Coronary artery (tissue), 2 donors: ENCODE results near the gene CTSE.

Experiments used
- DNase-seq: peaks from one replicate; pipeline ENCODE4 v3.0.0-alpha.2; 2017; ENCODE audit warnings: low spot score
- H3K27ac ChIP-seq, 2 donors: fragments of 200-600 bp; sonication (generic); one replicate each; pipeline ENCODE4 v1.5.1; 2016 to 2019
- H3K4me3 ChIP-seq: fragments of 200-600 bp; sonication (generic); 2 replicates; pipeline ENCODE4 v1.5.1; 2016; ENCODE audit warnings: mild to moderate bottlenecking, moderate library complexity
- CTCF ChIP-seq: fragments of 200-600 bp; sonication (generic); IDR thresholded peaks from one replicate; pipeline ENCODE4 v1.5.1; 2019; ENCODE audit warnings: antibody characterized with exemption

Gene CTSE

DNA sequence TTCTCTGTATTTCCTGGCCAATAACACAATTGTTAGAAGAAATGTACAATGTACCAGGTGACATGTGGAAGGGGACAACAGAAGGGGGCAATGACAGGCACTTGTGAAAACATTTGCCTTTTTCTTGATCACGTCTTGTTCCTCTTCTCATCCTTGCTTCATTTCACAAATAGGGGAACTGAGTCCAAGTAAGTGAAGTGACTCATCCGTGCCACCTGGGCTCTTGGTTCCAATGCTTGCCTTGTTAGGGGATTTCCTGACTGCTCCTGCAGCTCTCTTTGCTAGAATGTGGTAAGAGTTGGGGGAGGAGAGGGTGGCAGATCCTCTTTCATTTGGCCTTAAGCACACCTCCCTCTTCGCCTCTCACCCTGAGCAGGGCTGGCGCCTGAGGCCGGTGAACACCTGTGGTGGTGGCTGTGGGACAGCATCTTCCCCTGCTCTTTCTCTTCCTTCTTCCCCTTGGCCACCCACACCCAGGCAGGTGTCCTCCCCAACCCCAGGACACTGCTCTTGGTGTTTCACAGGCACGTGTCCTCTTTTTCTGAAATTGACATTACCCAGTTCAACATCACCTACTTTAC lies 27.1 kb upstream of the CTSE start:
- no peak for DNase-seq
- Histone ChIP-seq H3K4me3 (no peak overlapping the region), H3K27ac (no peak overlapping the region)
- no peak for TF ChIP-seq CTCF

GRCh38 chr1:206049919-206050600 lies 26.4 kb upstream of the CTSE start:
- Histone ChIP-seq H3K4me3 (no peak overlapping the region), H3K27ac (no peak overlapping the region)
- TF ChIP-seq CTCF = no peak
- DNase-seq = no peak

DNA sequence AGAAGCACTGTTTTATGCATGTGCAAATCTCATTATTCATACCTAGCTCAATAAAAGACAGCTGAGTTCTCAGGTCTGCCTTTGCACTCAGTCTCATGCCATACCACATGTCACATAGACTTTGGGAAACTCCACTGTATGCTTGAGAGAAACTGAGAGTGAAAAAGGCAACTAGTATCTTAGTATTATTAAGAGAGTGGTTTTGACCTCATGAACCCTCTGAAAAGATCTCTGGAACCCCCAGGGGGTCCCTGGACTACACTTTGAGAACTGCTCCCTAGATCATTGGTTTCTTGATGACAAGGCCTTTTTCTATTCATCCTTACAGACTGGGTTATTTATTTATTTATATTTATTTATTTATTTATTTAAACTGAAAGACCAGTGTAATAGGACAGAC lies 25.6 kb upstream of the CTSE start:
- TF ChIP-seq CTCF = no peak
- no peak for DNase-seq
- Histone ChIP-seq H3K4me3 (no peak overlapping the region), H3K27ac (no peak overlapping the region)

DNA sequence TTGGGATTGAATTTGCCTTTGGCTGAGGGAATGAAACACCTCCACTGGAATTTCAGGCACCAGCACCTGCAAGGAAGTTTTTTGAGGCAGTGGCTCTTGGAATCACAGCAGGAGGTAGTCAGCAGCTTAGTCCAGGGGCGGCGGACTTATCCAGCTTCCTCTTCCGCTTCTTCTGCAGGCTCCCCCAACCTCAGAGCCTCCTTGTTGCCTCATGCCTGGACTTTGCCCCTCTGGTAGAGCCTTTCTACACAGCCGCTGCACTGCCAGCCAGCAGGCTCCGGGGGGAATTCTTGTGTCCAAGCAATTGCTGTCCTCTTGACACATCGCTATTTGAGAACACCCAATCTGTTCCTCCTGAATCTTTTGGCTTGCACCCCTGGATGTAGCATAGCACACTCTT lies 24.9 kb upstream of the CTSE start:
- H3K27ac ChIP-seq = no peak overlapping the region
- DNase-seq = no peak
- no peak overlapping the region for H3K4me3 ChIP-seq
- no peak for TF ChIP-seq CTCF

DNA sequence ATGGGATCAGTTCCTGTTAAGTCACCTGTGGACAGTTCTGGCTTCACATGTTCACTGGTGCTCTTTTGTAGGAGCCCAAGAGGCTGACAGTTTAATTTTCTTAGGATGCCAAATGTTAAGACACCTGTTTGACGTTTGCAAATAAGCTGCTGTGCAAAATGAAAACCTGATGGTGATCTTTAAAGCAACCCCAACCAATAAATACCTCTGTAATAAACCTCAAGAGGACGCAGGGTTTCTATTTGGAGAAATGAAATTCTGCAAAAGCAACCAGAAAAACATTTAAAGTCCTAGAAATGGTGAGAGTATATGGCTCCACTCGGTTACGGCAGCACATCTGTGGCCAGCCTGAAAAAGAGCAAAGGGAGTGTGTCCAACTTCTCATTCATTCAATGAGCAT lies 23.6 kb upstream of the CTSE start:
- DNase-seq = no peak
- Histone ChIP-seq H3K27ac (no peak overlapping the region), H3K4me3 (no peak overlapping the region)
- TF ChIP-seq CTCF = no peak

DNA sequence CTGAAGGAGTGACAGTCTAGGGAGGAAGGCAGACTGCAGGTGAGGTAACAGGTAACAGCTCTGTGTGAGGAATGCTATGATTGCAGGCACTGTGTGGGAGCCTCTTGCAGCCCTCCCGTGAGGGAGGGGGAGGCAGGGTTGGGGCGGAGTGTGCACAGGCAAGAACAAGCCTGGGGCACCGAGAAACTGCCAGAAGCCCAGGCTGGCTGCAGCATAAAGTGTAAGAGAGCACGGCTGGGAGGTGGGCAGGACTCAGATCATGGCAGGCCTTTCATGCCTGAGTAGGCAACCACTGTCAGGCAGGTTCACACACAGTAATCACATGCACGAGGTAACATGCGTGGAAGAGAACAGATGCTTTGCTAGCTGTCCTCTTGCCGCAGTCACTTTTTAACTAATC lies 17.9 kb upstream of the CTSE start:
- no peak for DNase-seq
- Histone ChIP-seq H3K4me3 (no peak overlapping the region), H3K27ac (no peak overlapping the region)
- no peak for TF ChIP-seq CTCF

GRCh38 chr1:206040328-206040727 lies 16.6 kb upstream of the CTSE start:
- no peak for DNase-seq
- no peak for TF ChIP-seq CTCF
- no peak overlapping the region for H3K27ac ChIP-seq
- H3K4me3 ChIP-seq = no peak overlapping the region
